ENCODE measurements around the gene UBTD1.
"Not testable (repeated sequence)": the region's sequence is repeated elsewhere in the genome, so short reads cannot be mapped to it uniquely, and the experiment has no call there.

The UBTD1 gene

DNA sequence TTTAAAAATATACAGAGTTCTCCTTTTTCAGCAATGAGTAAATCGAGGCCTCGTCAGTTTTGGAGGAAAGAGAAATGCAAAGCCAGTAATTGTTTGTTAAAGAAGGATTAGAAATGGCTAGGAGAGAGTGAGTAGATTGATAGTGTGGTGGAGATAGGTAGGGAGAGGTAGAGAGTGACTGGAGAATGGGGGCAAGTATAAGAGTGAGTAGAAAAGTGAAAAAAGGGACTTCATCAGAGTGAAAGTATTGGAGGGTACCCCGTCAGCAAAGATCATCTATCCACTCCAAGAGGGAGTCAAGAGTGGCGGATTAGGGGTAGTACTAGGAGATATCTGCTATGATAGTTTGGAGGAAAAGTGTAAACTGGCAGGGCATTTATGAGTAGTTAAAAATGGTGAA lies 64.6 kb downstream of the UBTD1 start:
- no peak for DNase-seq (ENCODE audit: low spot score)

DNA sequence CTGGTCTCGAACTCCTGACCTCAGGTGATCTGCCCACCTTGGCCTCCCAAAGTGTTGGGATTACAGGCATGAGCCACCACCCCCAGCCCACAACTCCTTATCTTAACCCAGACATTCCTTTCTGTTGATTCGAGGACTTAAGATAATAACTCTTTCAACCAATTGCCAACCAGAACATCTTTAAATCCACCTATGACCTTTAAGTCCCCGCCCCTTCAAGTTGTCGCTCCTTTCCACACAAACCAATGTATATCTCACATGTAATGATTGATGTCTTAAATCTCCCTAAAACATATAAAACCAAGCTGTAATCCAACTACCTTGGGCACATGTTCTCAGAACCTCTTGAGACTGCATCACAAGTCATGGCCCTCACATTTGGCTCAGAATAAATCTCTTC lies 66.1 kb downstream of the UBTD1 start:
- no peak for DNase-seq (ENCODE audit: low spot score)

DNA sequence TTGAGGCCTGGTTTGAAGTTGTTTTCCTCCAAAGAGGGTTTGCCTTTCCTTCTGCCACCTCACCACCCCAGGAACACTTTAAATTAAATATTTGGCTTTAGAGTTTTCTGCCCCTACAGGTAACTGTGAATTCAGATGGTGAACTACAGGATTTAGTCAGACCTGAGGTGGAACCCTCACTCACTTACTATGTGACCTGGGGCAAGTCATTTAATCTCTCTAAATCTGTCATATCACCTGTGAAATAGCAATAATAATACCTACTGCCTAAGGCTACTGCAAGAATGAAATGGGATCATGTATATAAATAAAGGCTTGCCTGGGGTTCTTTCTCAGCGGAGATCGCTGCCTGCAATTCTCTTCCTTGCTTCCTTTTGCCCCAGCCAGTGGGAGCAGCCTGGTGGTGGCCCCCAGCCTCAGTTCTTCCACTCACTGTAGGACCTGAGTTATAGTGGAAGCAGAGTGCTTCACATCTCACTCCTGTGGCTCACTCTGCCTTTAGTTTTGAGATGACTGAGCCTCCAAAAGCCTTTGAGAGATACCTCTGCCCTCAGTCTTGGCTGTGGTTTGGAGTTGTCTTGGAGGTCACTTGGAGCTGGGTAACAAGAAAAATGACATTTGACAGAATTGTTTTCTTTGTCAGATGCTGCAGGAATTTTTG lies 67.7 kb downstream of the UBTD1 start:
- DNase-seq (ENCODE audit: low spot score): no peak

DNA sequence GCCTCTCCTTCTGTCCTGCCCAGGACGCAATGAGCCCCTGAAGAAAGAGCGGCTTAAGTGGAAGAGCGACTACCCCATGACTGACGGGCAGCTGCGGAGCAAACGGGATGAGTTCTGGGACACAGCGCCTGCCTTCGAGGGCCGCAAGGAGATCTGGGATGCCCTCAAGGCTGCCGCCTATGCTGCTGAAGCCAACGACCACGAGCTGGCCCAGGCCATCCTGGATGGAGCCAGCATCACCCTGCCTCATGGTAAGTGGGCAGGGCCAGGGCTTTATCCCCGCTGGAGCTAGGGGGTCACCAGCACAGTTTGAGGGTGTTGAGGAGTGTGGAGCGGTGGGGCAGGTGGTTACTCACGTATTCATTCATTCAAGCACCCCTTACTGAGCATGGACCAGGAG lies 69.2 kb downstream of the UBTD1 start:
- no peak for DNase-seq (ENCODE audit: low spot score)

DNA sequence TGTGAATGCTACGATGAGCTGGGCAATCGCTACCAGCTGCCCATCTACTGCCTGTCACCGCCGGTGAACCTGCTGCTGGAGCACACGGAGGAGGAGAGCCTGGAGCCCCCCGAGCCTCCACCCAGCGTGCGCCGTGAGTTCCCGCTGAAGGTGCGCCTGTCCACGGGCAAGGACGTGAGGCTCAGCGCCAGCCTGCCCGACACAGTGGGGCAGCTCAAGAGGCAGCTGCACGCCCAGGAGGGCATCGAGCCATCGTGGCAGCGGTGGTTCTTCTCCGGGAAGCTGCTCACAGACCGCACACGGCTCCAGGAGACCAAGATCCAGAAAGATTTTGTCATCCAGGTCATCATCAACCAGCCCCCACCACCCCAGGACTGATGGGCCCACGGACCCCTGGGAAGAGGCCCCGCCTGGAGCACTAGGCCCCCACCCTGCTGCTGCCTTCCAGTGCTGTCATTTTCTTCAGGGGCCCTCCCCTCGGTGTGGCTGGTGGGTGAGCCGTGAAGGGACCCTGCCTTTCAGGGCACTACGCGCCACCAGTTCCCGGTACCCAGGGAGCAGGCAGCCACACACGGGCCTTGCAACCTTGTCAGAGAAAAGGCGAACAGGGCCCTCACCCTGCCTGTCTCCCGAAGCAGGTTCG lies 71.5 kb downstream of the UBTD1 start:
- no peak for DNase-seq (ENCODE audit: low spot score)

DNA sequence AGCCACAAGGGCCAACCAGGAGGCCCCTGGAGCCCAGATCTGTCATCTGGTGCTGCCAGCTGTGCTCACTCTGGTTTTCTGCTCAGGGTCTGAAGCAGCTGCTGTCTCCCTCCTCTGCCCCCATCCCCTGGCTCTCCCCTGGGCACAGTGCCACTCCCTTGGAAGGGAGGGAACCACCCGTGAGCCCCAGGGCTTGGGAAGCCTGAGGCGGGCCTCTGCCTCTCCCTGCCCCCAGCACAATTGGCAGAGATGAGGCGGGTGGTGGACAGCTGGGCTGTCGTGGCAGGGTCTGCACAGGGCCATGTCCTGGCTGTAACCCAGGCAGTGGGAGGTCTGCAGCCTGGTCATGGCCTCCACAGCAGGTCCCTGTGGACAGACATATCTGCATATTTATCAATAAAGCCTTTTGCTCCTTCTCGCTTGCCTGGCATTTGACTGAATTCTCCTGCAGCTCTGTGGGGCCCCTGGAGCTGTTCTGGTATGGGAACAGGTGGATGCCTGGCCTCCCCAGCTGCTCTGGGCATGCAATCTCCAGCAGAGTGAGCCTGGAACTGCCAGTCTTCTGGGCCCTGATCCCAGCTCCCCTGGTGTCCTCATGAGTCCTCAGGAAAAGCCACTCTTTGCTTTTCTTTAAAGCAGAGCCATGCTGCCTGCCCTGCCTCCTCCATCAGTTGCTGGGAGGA lies 72.2 kb downstream of the UBTD1 start:
- no peak for DNase-seq (ENCODE audit: low spot score)

DNA sequence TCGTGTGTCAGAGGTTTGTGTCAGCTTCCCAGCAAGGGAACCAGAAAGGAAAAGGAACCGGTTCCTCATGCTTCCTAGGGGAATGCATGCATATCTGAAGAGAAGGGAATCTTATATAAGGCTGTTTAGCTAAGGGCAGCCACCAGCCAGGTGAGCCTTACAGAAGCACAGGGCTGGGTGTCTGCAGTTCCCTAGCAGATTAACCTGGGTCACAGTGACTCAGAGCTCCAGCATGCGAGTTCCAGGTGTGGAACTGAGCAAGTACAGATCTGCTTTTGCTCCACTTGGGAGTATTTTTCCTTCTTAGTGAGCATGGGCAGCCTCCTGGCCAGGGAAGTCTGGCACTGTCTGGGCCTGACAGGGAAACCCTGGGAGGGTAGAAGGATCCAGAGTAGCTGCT lies 72.9 kb downstream of the UBTD1 start:
- DNase-seq (ENCODE audit: low spot score): no peak

DNA sequence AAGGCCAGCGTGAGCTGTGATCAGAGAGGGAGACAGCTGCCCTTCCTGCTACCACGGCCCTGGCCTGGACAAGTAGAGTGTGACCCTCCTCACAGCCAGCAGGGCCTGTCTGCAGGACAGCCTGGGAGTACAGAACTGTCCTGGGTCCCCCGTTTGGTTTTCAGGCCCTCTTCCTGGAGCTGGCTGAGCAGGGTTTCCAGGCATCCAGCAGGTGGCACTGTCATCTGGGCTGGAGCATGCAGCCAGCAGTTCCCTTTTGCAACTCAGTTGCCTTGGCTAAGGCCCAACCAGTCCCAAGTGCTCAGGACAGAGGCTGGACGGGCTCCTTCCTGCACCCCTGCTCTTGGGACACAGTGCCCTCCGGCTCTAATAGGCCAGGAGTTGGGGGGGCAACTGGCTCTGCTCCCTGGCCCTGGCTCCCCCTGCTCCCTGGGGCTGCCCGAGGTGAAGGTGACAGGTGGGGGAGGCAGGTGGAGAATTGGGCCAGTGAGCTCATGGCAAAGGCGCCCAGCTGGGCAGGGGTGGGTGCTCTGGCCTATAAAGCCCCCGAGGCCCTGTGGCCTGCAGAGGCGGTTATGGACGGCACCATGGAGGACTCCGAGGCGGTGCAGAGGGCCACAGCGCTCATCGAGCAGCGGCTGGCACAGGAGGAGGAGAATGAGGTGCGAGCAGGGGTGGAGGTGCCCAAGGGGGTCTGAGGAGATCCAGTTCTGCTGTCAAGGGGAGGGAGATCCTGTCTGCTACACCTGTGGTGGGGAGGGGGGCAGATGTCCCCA lies 73.7 kb downstream of the UBTD1 start, which contains the start of gene ANKRD2:
Gene ANKRD2 (plus strand): TSS at position 566 of the 776 bp plus-strand sequence. CDS start 10 bp downstream, at position 576.
- peak; percentile 82 for DNase-seq (ENCODE audit: low spot score)

DNA sequence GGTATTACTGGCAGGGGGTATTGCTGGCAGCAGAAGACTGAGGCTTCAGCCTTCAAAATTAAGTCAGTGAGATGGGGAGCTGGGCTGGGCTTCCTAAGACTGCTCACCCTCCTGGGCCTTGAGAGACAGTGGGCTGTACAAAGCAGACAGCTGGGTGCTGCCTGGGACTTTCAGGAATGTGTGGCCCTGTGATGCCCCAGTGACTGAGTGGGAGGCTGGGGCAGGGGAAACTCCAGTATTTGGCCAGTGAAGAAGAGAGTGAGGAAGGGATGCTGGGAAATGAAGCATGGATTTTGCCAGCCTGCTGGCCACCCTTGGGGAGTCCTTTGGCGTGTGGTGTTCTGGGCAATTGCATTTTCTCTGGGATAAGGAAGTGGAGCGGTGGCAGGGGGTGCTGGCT lies 74.3 kb downstream of the UBTD1 start:
- DNase-seq (ENCODE audit: low spot score): no peak

DNA sequence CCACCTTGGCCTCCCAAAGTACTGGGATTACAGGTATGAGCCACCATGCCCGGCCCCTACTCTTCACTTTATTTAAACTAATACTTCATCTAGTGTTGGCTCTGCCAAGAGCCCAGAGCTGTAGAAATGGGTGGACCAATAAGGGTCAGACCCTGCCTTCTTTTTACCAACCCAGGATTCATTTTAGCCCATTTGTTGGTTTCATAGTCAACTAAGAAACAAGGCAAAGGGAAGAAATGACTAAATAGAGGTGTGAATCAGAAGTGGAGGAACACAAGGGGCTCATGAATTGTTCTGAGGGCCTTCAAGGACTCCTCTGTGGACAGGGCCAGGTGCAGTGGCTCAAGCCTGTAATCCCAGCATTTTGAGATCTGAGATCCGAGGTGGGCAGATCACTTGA lies 74.9 kb downstream of the UBTD1 start:
- no peak for DNase-seq (ENCODE audit: low spot score)

GRCh38 chr10:97574374-97575126 lies 75.8 kb downstream of the UBTD1 start:
- DNase-seq (ENCODE audit: low spot score): peak; percentile 67

DNA sequence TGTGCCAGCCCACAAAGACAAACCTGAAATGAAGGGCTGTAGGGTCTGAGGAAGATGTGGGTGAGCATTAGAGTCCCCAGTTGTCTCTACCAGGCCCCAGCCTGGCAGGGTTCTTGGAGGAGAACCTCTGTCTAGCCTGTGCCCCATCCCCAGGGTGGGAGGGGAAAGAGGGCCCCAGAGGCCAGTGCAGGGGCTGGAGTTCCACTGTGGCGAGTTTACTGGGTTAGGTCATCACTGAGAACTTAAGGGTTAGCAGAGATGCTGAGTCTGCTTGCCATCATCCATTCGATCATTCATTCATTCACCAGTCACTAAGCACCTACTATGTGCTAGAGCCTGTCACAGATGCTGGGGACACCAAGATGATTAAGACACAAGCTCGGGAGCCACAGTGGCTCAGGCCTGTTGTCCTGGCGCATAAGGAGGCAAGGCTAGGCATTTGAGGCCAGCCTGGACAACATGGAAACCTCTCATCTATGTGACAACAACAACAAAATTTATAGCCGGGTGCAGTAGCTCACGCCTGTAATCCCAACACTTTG lies 76.5 kb downstream of the UBTD1 start:
- no peak for DNase-seq (ENCODE audit: low spot score)

DNA sequence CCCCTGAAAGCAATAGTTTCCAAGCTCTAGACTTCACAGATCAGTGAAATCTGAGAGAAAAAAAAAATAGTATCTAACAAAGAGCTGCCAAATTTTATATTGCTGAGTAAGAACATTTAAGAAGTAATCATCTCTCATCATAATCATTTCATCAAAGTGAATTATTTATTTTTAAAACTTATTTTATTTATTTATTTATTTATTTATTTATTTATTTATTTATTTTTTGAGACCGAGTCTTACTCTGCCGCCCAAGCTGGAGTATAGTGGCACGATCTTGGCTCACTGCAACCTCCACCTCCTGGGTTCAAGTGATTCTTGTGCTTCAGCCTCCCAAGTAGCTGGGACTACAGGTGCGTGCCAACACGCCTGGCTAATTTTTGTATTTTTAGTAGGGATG lies 77.8 kb downstream of the UBTD1 start:
- not testable (repeated sequence) for DNase-seq (ENCODE audit: low spot score)

GRCh38 chr10:97577701-97578100 lies 79.0 kb downstream of the UBTD1 start:
- DNase-seq (ENCODE audit: low spot score): no peak

GRCh38 chr10:97578171-97578844 lies 79.6 kb downstream of the UBTD1 start:
- DNase-seq (ENCODE audit: low spot score): no peak

DNA sequence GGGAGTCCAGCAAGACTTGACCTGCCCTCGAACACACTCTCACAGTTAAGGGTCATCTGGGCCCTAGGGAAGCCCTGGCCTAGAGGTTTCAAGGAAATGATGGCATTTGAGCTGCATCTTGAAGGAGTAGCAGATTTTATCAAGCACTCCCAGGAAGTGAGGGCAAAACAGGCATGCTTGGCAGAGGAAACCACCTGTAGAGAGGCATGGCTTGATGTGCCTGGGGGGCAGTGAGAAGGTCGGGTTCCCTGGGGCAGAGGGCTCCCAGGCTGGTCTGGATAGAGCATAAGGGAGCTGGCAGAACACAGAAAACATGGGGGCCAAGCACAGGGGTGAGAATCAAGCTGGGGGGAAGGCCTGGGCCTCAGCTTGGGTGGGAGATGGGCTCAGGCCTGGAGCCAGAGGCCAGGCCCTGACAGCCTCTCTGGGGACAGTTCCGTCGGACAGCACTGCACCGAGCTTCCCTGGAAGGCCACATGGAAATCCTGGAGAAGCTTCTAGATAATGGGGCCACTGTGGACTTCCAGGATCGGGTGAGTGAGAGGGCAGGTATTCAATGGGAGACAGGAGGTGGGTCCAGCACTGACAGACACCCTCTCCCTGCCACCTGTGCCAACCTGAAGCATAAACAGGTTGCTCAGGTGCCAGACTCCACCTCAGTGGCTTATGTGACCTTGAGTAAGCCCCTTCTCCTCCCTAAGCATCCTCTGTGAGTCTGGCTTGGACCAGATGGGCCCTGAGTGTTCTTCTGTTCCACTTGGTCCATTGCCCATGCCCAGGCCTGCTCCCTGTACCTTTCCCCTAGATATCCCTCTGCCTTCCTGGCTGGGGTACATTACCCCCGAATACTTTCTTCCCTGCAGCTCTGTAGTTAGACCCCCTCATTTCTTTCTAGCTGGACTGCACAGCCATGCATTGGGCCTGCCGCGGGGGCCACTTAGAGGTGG lies 82.0 kb downstream of the UBTD1 start:
- no peak for DNase-seq (ENCODE audit: low spot score)

DNA sequence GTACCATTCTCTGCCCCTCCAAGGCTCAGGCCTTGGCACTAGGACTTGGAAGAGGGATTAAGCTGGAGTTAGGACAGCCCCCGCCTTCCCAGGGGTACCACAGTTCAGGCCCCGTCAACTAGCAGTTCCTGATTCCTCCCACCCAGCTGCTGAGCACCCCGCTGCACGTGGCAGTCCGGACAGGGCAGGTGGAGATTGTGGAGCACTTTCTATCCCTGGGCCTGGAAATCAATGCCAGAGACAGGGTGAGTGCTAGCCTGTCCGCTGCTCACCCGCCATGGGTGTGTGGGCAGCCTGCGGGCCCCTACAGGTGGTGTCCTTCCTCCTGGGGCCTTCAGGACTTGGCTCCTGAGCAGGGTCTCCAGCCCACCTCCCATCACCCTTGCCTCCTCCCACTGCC lies 83.4 kb downstream of the UBTD1 start:
- no peak for DNase-seq (ENCODE audit: low spot score)

- DNase-seq (ENCODE audit: low spot score): no peak
Observed at GRCh38 chr10:97583476-97583875, 84.8 kb downstream of the UBTD1 start.

DNA sequence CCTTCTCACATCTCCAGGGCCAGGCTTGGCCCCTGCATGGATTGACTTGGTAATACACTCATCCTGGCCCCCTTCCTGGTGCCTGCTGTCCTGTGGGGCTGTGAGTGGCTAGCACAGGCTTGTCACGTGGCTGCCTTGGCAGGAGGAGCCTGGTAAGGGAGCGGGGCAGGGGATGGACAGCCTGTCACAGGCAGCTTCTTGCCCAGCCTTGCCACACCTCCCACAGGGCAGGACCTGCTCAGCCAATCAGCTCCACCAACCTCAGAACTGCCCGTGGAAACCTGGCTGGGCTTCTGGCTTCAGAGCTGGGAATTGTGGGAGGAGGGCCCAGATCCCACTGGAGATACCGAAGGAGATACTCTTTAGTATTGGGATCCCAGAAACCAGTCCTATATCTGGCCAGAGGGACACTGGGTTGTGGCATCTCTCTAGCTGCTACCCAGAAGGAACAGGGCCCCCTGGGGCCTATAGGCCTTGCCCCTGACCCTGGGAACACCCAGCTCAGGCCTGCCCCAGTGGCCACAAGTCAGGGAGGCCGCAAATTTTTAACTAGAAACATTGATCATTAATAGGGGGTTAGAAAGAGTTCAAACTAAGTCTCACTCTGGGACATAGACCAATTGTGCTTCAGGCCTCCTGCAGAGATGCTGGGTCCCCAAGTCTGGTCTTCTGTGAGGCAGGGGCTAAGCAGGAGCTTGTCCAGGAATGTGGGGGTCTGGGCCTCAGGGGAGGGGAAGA lies 85.5 kb downstream of the UBTD1 start, which contains the start of gene HOGA1:
Gene HOGA1 (plus strand): TSS at position 330 of the 738 bp plus-strand sequence. CDS start 315 bp downstream, at position 645.
- DNase-seq (ENCODE audit: low spot score): no peak
